ENCODE results near the gene IRF2.

Gene IRF2

DNA sequence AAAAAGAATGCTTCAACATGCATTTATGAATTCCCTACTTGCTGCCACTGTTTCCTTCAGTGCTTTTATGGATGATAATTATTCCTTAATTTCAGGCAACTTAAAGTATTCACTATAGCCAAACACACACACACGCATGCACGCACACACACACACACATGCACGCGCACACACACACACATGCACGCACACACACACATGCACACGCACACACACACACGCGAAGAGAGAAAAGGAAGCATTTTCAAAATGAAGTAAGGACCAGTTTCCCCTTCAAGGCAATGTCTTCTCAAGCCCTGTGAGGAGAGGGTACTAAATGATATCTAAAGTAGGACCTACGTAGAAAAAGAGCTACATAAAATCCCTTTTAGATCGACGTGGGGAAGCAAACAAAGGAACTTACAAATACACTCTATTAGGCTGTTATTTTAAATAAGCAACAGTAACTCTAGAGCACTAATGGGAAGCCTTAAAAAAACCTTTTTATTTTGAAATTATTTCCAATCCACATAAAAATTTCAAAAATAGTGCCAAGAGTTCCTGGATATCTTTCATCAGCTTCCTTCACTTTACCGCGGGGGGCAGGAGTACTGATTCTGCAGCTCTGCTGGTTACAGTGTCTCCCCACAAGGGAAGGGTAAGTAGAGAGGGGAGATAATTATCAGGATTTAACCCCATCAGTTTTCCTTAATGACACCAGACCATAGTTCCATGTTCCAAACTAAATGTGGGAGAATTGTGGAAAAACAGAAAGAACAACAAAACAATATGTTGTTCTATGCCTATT lies 13.7 kb downstream of the IRF2 start:
- no peak overlapping the region for H3K4me3 ChIP-seq (ENCODE audit: low read depth, low read length)
- H3K27me3 ChIP-seq (replicated peaks): no peaks in the 10 kb centered on the region
- in situ Hi-C loops (cut with HindIII; ENCODE audit: low pct_ligation_motif_present, low sequenced_read_pairs): no loop called here
- no peak overlapping the region for H3K27ac ChIP-seq
- DNase-seq: no peak
- H3K36me3 ChIP-seq (replicated peaks): no peaks in the 10 kb centered on the region
- no peak for TF ChIP-seq CTCF (IDR thresholded peaks at IDR 0.05; ENCODE audit: low read depth, low read length, missing control alignments)

GRCh38 chr4:184459413-184459812 lies 14.9 kb downstream of the IRF2 start:
- in situ Hi-C loops (cut with HindIII; ENCODE audit: low pct_ligation_motif_present, low sequenced_read_pairs): no loop called here
- TF ChIP-seq CTCF (IDR thresholded peaks at IDR 0.05; ENCODE audit: low read depth, low read length, missing control alignments): no peak
- no peak overlapping the region for H3K4me3 ChIP-seq (ENCODE audit: low read depth, low read length)
- no peaks in the 10 kb centered on the region for H3K27me3 ChIP-seq (replicated peaks)
- no peaks in the 10 kb centered on the region for H3K36me3 ChIP-seq (replicated peaks)
- peak overlapping the region; percentile 5 for H3K27ac ChIP-seq
- DNase-seq: no peak

GRCh38 chr4:184457535-184458249 lies 16.7 kb downstream of the IRF2 start:
- Histone ChIP-seq H3K4me3 (ENCODE audit: low read depth, low read length) (no peak overlapping the region), H3K27ac (no peak overlapping the region), H3K27me3 (replicated peaks) (no peaks in the 10 kb centered on the region), H3K36me3 (replicated peaks) (no peaks in the 10 kb centered on the region)
- TF ChIP-seq CTCF (IDR thresholded peaks at IDR 0.05; ENCODE audit: low read depth, low read length, missing control alignments): no peak
- in situ Hi-C loops (cut with HindIII; ENCODE audit: low pct_ligation_motif_present, low sequenced_read_pairs): no loop called here
- no peak for DNase-seq

DNA sequence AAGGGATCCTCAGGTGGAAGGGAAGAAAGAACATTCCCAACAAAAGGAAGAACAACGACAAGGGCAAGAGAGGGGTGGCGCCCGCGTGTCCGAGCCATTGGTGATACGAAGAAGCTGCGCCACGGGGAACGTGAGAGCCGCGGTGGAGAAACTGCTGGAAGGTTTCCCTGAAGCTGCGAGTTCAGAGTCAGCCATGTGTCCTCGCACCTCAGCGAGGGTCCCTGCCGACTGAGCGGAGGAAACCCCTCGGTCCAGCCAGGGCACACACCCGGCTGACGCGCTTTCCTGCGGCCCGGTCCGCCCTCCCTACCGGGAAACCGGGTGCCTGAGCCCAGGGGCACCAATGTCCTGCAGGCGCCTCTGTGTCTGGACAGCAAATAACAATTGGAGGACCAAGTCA lies 18.0 kb downstream of the IRF2 start:
- DNase-seq: no peak
- in situ Hi-C loops (cut with HindIII; ENCODE audit: low pct_ligation_motif_present, low sequenced_read_pairs): no loop called here
- H3K27ac ChIP-seq: no peak overlapping the region
- no peak overlapping the region for H3K4me3 ChIP-seq (ENCODE audit: low read depth, low read length)
- no peaks in the 10 kb centered on the region for H3K36me3 ChIP-seq (replicated peaks)
- no peaks in the 10 kb centered on the region for H3K27me3 ChIP-seq (replicated peaks)
- TF ChIP-seq CTCF (IDR thresholded peaks at IDR 0.05; ENCODE audit: low read depth, low read length, missing control alignments): no peak

DNA sequence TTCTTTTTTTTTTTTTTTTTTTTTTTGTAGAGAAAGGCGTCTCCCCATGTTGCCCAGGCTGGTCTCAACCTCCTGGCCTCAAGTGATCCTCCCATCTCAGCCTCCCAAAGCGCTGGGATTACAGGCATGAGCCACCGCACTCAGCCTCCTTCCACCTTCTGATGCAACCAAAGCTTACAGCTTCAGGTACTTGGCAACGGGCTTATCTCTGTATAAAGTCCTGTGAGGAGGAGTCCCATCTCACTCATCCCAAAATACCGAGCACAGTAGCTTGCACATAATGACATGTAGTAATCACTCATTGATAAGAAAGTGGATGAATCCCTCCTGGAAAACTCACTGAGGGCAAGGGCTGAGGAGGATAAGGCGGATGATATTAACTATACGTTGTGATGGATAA lies 19.1 kb downstream of the IRF2 start:
- TF ChIP-seq CTCF (IDR thresholded peaks at IDR 0.05; ENCODE audit: low read depth, low read length, missing control alignments): no peak
- H3K27me3 ChIP-seq (replicated peaks): no peaks in the 10 kb centered on the region
- no peaks in the 10 kb centered on the region for H3K36me3 ChIP-seq (replicated peaks)
- H3K4me3 ChIP-seq (ENCODE audit: low read depth, low read length): no peak overlapping the region
- H3K27ac ChIP-seq: no peak overlapping the region
- in situ Hi-C loops (cut with HindIII; ENCODE audit: low pct_ligation_motif_present, low sequenced_read_pairs): no loop called here
- DNase-seq: no peak
